ENCODE data around the gene MOB3A. TPM values are rescaled to one million over a fixed set of nuclear protein-coding genes. Genes with fewer than 3 reads are reported as not detected.

The MOB3A gene
- total and polyA plus RNA-seq, 9 of the 15 experiments (the other 6 are each of a cell fraction or from before 2014, with no cell fraction given): 1.1 to 24.1 (median 6.0) TPM

- TF ChIP-seq, protein P1, sequence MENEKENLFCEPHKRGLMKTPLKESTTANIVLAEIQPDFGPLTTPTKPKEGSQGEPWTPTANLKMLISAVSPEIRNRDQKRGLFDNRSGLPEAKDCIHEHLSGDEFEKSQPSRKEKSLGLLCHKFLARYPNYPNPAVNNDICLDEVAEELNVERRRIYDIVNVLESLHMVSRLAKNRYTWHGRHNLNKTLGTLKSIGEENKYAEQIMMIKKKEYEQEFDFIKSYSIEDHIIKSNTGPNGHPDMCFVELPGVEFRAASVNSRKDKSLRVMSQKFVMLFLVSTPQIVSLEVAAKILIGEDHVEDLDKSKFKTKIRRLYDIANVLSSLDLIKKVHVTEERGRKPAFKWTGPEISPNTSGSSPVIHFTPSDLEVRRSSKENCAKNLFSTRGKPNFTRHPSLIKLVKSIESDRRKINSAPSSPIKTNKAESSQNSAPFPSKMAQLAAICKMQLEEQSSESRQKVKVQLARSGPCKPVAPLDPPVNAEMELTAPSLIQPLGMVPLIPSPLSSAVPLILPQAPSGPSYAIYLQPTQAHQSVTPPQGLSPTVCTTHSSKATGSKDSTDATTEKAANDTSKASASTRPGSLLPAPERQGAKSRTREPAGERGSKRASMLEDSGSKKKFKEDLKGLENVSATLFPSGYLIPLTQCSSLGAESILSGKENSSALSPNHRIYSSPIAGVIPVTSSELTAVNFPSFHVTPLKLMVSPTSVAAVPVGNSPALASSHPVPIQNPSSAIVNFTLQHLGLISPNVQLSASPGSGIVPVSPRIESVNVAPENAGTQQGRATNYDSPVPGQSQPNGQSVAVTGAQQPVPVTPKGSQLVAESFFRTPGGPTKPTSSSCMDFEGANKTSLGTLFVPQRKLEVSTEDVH (IDR thresholded peaks at IDR 0.05; ENCODE audit: low read depth, partially characterized antibody): no peak
- TF ChIP-seq TARDBP (IDR thresholded peaks at IDR 0.05): no peak
- TF ChIP-seq, protein P2, sequence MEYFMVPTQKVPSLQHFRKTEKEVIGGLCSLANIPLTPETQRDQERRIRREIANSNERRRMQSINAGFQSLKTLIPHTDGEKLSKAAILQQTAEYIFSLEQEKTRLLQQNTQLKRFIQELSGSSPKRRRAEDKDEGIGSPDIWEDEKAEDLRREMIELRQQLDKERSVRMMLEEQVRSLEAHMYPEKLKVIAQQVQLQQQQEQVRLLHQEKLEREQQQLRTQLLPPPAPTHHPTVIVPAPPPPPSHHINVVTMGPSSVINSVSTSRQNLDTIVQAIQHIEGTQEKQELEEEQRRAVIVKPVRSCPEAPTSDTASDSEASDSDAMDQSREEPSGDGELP (CRISPR knock-in tag; IDR thresholded peaks at IDR 0.05; ENCODE audit: borderline replicate concordance): peak; percentile 33
- TF ChIP-seq, protein P3, sequence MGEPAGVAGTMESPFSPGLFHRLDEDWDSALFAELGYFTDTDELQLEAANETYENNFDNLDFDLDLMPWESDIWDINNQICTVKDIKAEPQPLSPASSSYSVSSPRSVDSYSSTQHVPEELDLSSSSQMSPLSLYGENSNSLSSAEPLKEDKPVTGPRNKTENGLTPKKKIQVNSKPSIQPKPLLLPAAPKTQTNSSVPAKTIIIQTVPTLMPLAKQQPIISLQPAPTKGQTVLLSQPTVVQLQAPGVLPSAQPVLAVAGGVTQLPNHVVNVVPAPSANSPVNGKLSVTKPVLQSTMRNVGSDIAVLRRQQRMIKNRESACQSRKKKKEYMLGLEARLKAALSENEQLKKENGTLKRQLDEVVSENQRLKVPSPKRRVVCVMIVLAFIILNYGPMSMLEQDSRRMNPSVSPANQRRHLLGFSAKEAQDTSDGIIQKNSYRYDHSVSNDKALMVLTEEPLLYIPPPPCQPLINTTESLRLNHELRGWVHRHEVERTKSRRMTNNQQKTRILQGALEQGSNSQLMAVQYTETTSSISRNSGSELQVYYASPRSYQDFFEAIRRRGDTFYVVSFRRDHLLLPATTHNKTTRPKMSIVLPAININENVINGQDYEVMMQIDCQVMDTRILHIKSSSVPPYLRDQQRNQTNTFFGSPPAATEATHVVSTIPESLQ (CRISPR knock-in tag; IDR thresholded peaks at IDR 0.05): no peak
- no peak for TF ChIP-seq SIX5 (IDR thresholded peaks at IDR 0.05; ENCODE audit: borderline replicate concordance in 1 of 2, insufficient read depth in 1 of 2, low read depth in 1 of 2, low read length in 2 of 2)
- no peak for TF ChIP-seq HDAC6 (IDR thresholded peaks at IDR 0.05; ENCODE audit: low read depth, low read length)
- TF ChIP-seq, protein P4, sequence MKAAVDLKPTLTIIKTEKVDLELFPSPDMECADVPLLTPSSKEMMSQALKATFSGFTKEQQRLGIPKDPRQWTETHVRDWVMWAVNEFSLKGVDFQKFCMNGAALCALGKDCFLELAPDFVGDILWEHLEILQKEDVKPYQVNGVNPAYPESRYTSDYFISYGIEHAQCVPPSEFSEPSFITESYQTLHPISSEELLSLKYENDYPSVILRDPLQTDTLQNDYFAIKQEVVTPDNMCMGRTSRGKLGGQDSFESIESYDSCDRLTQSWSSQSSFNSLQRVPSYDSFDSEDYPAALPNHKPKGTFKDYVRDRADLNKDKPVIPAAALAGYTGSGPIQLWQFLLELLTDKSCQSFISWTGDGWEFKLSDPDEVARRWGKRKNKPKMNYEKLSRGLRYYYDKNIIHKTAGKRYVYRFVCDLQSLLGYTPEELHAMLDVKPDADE (conservative IDR thresholded peaks at IDR 0.05; ENCODE audit: control insufficient read depth, low read depth, low read length): no peak; the same call in 1 of the 2 replicates
- TF ChIP-seq EP300 (IDR thresholded peaks at IDR 0.05; ENCODE audit: low read length): no peak
- peak; percentile 81 for TF ChIP-seq NKRF (IDR thresholded peaks at IDR 0.05; ENCODE audit: borderline replicate concordance)
- TF ChIP-seq CCNT2 (IDR thresholded peaks at IDR 0.05; ENCODE audit: borderline replicate concordance, extremely low read depth, insufficient read length, low read depth, low read length): peak; percentile 40
- TF ChIP-seq HMGN3 (IDR thresholded peaks at IDR 0.05; ENCODE audit: borderline replicate concordance, extremely low read depth, insufficient read length, low read depth, low read length): no peak
- TF ChIP-seq ZNF408 (CRISPR knock-in tag; IDR thresholded peaks at IDR 0.05; ENCODE audit: low read depth): no peak
- no peak for TF ChIP-seq ZNF584 (CRISPR knock-in tag; IDR thresholded peaks at IDR 0.05; ENCODE audit: low read depth)
- no peak for TF ChIP-seq ZSCAN32 (CRISPR knock-in tag; IDR thresholded peaks at IDR 0.05)
Measured at GRCh38 chr19:2096480-2097202, 515 bp upstream of the MOB3A start, which contains the start of gene IZUMO4 (continued).

Measured in K562 (cell line).